ENCODE measurements around the gene CYP4F8.

The CYP4F8 gene

GRCh38 chr19:15671237-15671821 is 56.3 kb downstream of the CYP4F8 start:
- TF ChIP-seq MAX (IDR thresholded peaks at IDR 0.05) (no peak), RAD21 (IDR thresholded peaks at IDR 0.05; ENCODE audit: low read depth) (no peak), EGR1 (IDR thresholded peaks at IDR 0.05) (no peak), REST (IDR thresholded peaks at IDR 0.05; ENCODE audit: low read depth) (no peak), TCF12 (IDR thresholded peaks at IDR 0.05; ENCODE audit: low read depth) (no peak), ZBTB7A (IDR thresholded peaks at IDR 0.05; ENCODE audit: low read depth) (no peak), NFIC (IDR thresholded peaks at IDR 0.05) (no peak), CEBPB (IDR thresholded peaks at IDR 0.05) (no peak), USF1 (IDR thresholded peaks at IDR 0.05) (no peak), CREB1 (IDR thresholded peaks at IDR 0.05; ENCODE audit: low read depth) (no peak), YY1 (IDR thresholded peaks at IDR 0.05; ENCODE audit: low read depth) (no peak), FOXM1 (IDR thresholded peaks at IDR 0.05; ENCODE audit: borderline replicate concordance, low read depth) (no peak), TAF1 (IDR thresholded peaks at IDR 0.05; ENCODE audit: low read depth) (no peak), TEAD4 (IDR thresholded peaks at IDR 0.05) (no peak), EP300 (IDR thresholded peaks at IDR 0.05; ENCODE audit: borderline replicate concordance) (no peak)

- no peak for TF ChIP-seq TEAD4 (IDR thresholded peaks at IDR 0.05)
Observed at GRCh38 chr19:15671891-15672579, 57.0 kb downstream of the CYP4F8 start.

- TF ChIP-seq NFIC (IDR thresholded peaks at IDR 0.05): peak; percentile 53
- TF ChIP-seq EGR1 (IDR thresholded peaks at IDR 0.05): no peak
- TF ChIP-seq FOXM1 (IDR thresholded peaks at IDR 0.05; ENCODE audit: borderline replicate concordance, low read depth): no peak
- no peak for TF ChIP-seq TEAD4 (IDR thresholded peaks at IDR 0.05)
- no peak for TF ChIP-seq YY1 (IDR thresholded peaks at IDR 0.05; ENCODE audit: low read depth)
- no peak for TF ChIP-seq CEBPB (IDR thresholded peaks at IDR 0.05)
Observed at GRCh38 chr19:15672580-15673175, 57.7 kb downstream of the CYP4F8 start, which contains the start of gene CYP4F12. Gene CYP4F12, plus strand, starts transcription at chr19:15673087. Its CDS starts 443 bp downstream, at chr19:15673530.

- TF ChIP-seq TAF1 (IDR thresholded peaks at IDR 0.05; ENCODE audit: low read depth) (no peak), MAX (IDR thresholded peaks at IDR 0.05) (no peak), FOXM1 (IDR thresholded peaks at IDR 0.05; ENCODE audit: borderline replicate concordance, low read depth) (no peak), TCF12 (IDR thresholded peaks at IDR 0.05; ENCODE audit: low read depth) (no peak), NFIC (IDR thresholded peaks at IDR 0.05) (no peak), TEAD4 (IDR thresholded peaks at IDR 0.05) (no peak), ZBTB7A (IDR thresholded peaks at IDR 0.05; ENCODE audit: low read depth) (no peak), REST (IDR thresholded peaks at IDR 0.05; ENCODE audit: low read depth) (no peak), CEBPB (IDR thresholded peaks at IDR 0.05) (no peak)
Observed at GRCh38 chr19:15673176-15673654, 58.2 kb downstream of the CYP4F8 start.

GRCh38 chr19:15675560-15675959 is 60.5 kb downstream of the CYP4F8 start:
- TF ChIP-seq TEAD4 (IDR thresholded peaks at IDR 0.05) (no peak), YY1 (IDR thresholded peaks at IDR 0.05; ENCODE audit: low read depth) (no peak), TAF1 (IDR thresholded peaks at IDR 0.05; ENCODE audit: low read depth) (no peak), MAX (IDR thresholded peaks at IDR 0.05) (no peak), FOXM1 (IDR thresholded peaks at IDR 0.05; ENCODE audit: borderline replicate concordance, low read depth) (no peak), EGR1 (IDR thresholded peaks at IDR 0.05) (no peak), EP300 (IDR thresholded peaks at IDR 0.05; ENCODE audit: borderline replicate concordance) (no peak), NFIC (IDR thresholded peaks at IDR 0.05) (no peak), USF1 (IDR thresholded peaks at IDR 0.05) (no peak), RAD21 (IDR thresholded peaks at IDR 0.05; ENCODE audit: low read depth) (no peak), TCF12 (IDR thresholded peaks at IDR 0.05; ENCODE audit: low read depth) (no peak), CEBPB (IDR thresholded peaks at IDR 0.05) (no peak)
